Neural cell (in vitro differentiated cells): ENCODE results near the gene MEF2D. TPM values are rescaled to one million over a fixed set of nuclear protein-coding genes. Genes with fewer than 3 reads are reported as not detected.

Experiments used
- H2AFZ ChIP-seq: fragments of 200-600, 300-800 bp; sonication (generic), shearing (Covaris generic); 2 replicates; pipeline ENCODE4 v1.6.0; 2014; ENCODE audit warnings: low read depth, mild to moderate bottlenecking, antibody characterized with exemption, low read length, moderate library complexity
- H3F3A ChIP-seq: fragments of 200-600 bp; shearing (Covaris generic); 2 replicates; pipeline ENCODE4 v1.6.1; 2016; ENCODE audit warnings: mild to moderate bottlenecking, moderate library complexity, mixed read lengths, antibody characterized with exemption, low read length; ENCODE audit not compliant: insufficient read depth, poor library complexity, severe bottlenecking
- H3K27ac ChIP-seq: fragments of 200-600, 300-800 bp; sonication (generic), shearing (Covaris generic); 2 replicates; pipeline ENCODE4 v1.5.1; 2014; ENCODE audit warnings: mild to moderate bottlenecking, low read length, moderate library complexity
- H3K27me3 ChIP-seq: fragments of 300-800, 200-600 bp; sonication (generic), shearing (Covaris generic); 2 replicates; pipeline ENCODE4 v1.6.0; 2014; ENCODE audit warnings: mild to moderate bottlenecking, low read depth, low read length, moderate library complexity; ENCODE audit not compliant: insufficient read depth
- H3K36me3 ChIP-seq: fragments of 300-800, 200-600 bp; sonication (generic), shearing (Covaris generic); 2 replicates; pipeline ENCODE4 v1.5.1; 2014; ENCODE audit warnings: mild to moderate bottlenecking, antibody characterized with exemption, low read length, moderate library complexity; ENCODE audit not compliant: insufficient read depth
- H3K4me2 ChIP-seq: fragments of 300-800, 200-600 bp; sonication (generic), shearing (Covaris generic); 2 replicates; pipeline ENCODE4 v1.6.0; 2014; ENCODE audit warnings: mild to moderate bottlenecking, low read length
- H3K4me3 ChIP-seq: fragments of 300-800, 200-600 bp; sonication (generic), shearing (Covaris generic); 2 replicates; pipeline ENCODE4 v1.5.1; 2014; ENCODE audit warnings: mild to moderate bottlenecking, low read length, moderate library complexity
- H3K79me2 ChIP-seq: fragments of 200-600 bp; shearing (Covaris generic); replicated peaks from 2 replicates; pipeline ENCODE4 v1.6.0; 2014; ENCODE audit warnings: mild to moderate bottlenecking, low read length, moderate library complexity; ENCODE audit not compliant: insufficient read depth
- H3K9ac ChIP-seq: fragments of 300-800, 200-600 bp; sonication (generic), shearing (Covaris generic); 2 replicates; pipeline ENCODE4 v1.6.1; 2016; ENCODE audit warnings: mild to moderate bottlenecking, low read length, mixed read lengths
- H3K9me2 ChIP-seq: fragments of 200-600 bp; shearing (Covaris generic); 2 replicates; pipeline ENCODE4 v1.6.1; 2016; ENCODE audit warnings: mild to moderate bottlenecking, low read length, mixed read lengths; ENCODE audit not compliant: insufficient read depth
- H3K9me3 ChIP-seq: fragments of 200-600, 300-800 bp; sonication (generic), shearing (Covaris generic); 2 replicates; pipeline ENCODE4 v1.6.1; 2016; ENCODE audit warnings: mild to moderate bottlenecking, mixed run types, low read length, moderate library complexity, mixed read lengths
- H4K20me1 ChIP-seq: fragments of 200-600 bp; shearing (Covaris generic); 2 replicates; pipeline ENCODE4 v1.6.1; 2016; ENCODE audit warnings: mild to moderate bottlenecking, mixed run types; ENCODE audit not compliant: insufficient read depth
- CTCF ChIP-seq: fragments of 450-650 bp; IDR thresholded peaks from 2 replicates; pipeline ENCODE4 v1.5.1; 2014; ENCODE audit warnings: antibody characterized with exemption, mild to moderate bottlenecking, moderate library complexity; ENCODE audit not compliant: poor library complexity, severe bottlenecking
- EP300 ChIP-seq: fragments of 450-650 bp; conservative IDR thresholded peaks from 2 replicates; pipeline ENCODE4 v1.6.1; 2014; ENCODE audit warnings: antibody characterized with exemption, mild to moderate bottlenecking, moderate library complexity; ENCODE audit not compliant: poor library complexity, severe bottlenecking
- EZH2 ChIP-seq: fragments of 200-600, 300-800 bp; shearing (Covaris generic), sonication (generic); IDR thresholded peaks from 2 replicates; pipeline ENCODE4 v1.6.1; 2014; ENCODE audit warnings: antibody characterized with exemption, low read length, borderline replicate concordance, mild to moderate bottlenecking; ENCODE audit not compliant: insufficient read depth, poor library complexity, severe bottlenecking
- MXI1 ChIP-seq: fragments of 450-650 bp; conservative IDR thresholded peaks from 2 replicates; pipeline ENCODE4 v1.6.1; 2014; ENCODE audit warnings: antibody characterized with exemption, mild to moderate bottlenecking; ENCODE audit not compliant: poor library complexity, severe bottlenecking
- POLR2AphosphoS5 ChIP-seq: IDR thresholded peaks from 2 replicates; pipeline ENCODE4 v1.6.1; 2012
- RAD21 ChIP-seq: fragments of 450-650 bp; conservative IDR thresholded peaks from 2 replicates; pipeline ENCODE4 v1.6.1; 2014; ENCODE audit warnings: antibody characterized with exemption, mild to moderate bottlenecking, moderate library complexity
- REST ChIP-seq: IDR thresholded peaks from 2 replicates; pipeline ENCODE4 v1.6.1; 2012; ENCODE audit warnings: borderline replicate concordance
- SMC3 ChIP-seq: fragments of 450-650 bp; conservative IDR thresholded peaks from 2 replicates; pipeline ENCODE4 v1.6.1; 2014; ENCODE audit warnings: antibody characterized with exemption, mild to moderate bottlenecking, moderate library complexity; ENCODE audit not compliant: poor library complexity
- TAF1 ChIP-seq: IDR thresholded peaks from 2 replicates; pipeline ENCODE4 v1.6.1; 2012; ENCODE audit warnings: low read depth
- polyA plus RNA-seq: library from polyadenylated mRNA; depleted of rRNA; stranded (reverse); fragments of >200 nt; gene quantifications from 2 replicates; pipeline ENCODE4 v1.2.3, GENCODE V29; 2014

MEF2D gene
- polyA plus RNA-seq, 1 donor from 2014 or later, result 4.7 TPM

GRCh38 chr1:156522443-156522970 lies 21.9 kb upstream of the MEF2D start:
- Histone ChIP-seq H3K9me3 (no peaks in the 10 kb centered on the region), H2AFZ (no peak overlapping the region), H3K9me2 (no peaks in the 10 kb centered on the region), H3K27me3 (no peaks in the 10 kb centered on the region), H3K79me2 (no peaks in the 10 kb centered on the region), H3K4me2 (no peak overlapping the region), H3F3A (no peaks in the 10 kb centered on the region), H3K27ac (no peak overlapping the region), H4K20me1 (no peaks in the 10 kb centered on the region), H3K9ac (no peak overlapping the region), H3K36me3 (no peaks in the 10 kb centered on the region), H3K4me3 (no peak overlapping the region)
- TF ChIP-seq TAF1 (no peak), RAD21 (no peak), REST (no peak), MXI1 (no peak), CTCF (no peak), EZH2 (no peak), EP300 (no peak), SMC3 (no peak), POLR2AphosphoS5 (no peak)

GRCh38 chr1:156517748-156518147 lies 17.2 kb upstream of the MEF2D start:
- no peaks in the 10 kb centered on the region for H4K20me1 ChIP-seq
- no peaks in the 10 kb centered on the region for H3K9me3 ChIP-seq
- H3K27me3 ChIP-seq, result no peaks in the 10 kb centered on the region
- H3K4me2 ChIP-seq, result no peak overlapping the region
- no peaks in the 10 kb centered on the region for H3F3A ChIP-seq
- H3K9ac ChIP-seq, result no peak overlapping the region
- TF ChIP-seq RAD21 (no peak), EZH2 (no peak)
- no peak overlapping the region for H2AFZ ChIP-seq
- no peaks in the 10 kb centered on the region for H3K9me2 ChIP-seq
- H3K4me3 ChIP-seq, result no peak overlapping the region
- H3K27ac ChIP-seq, result no peak overlapping the region
- H3K79me2 ChIP-seq, result no peaks in the 10 kb centered on the region
- no peaks in the 10 kb centered on the region for H3K36me3 ChIP-seq

- Histone ChIP-seq H3K9ac (no peak overlapping the region), H3K4me2 (no peak overlapping the region), H3K27ac (no peak overlapping the region), H3K79me2 (no peaks in the 10 kb centered on the region), H3K9me3 (no peaks in the 10 kb centered on the region), H3K4me3 (no peak overlapping the region), H4K20me1 (no peaks in the 10 kb centered on the region), H3K9me2 (no peaks in the 10 kb centered on the region), H3F3A (no peaks in the 10 kb centered on the region), H2AFZ (no peak overlapping the region), H3K36me3 (no peaks in the 10 kb centered on the region), H3K27me3 (no peaks in the 10 kb centered on the region)
- TF ChIP-seq POLR2AphosphoS5, result no peak
- TF ChIP-seq CTCF, result no peak
- TF ChIP-seq MXI1, result no peak
- TF ChIP-seq EP300, result no peak
- no peak for TF ChIP-seq RAD21
Observed at GRCh38 chr1:156516821-156517220, 16.2 kb upstream of the MEF2D start.
